NB4 (cell line): Measurements from ENCODE around the gene LRMDA.

ENCODE experiments used
- DNase-seq: peaks from one replicate; pipeline ENCODE4 v3.0.0; 2010; ENCODE audit warnings: low read depth
- H3K4me3 ChIP-seq: one replicate; pipeline ENCODE4 v1.5.1; 2011; ENCODE audit warnings: mild to moderate bottlenecking, low read depth, low read length, moderate library complexity
- CTCF ChIP-seq: IDR thresholded peaks from one replicate; pipeline ENCODE4 v1.5.1; 2012; ENCODE audit warnings: low read depth, low read length
- MYC ChIP-seq: IDR thresholded peaks from 2 replicates; pipeline ENCODE4 v1.6.1; 2011; ENCODE audit warnings: low read depth, low read length
- POLR2A ChIP-seq: IDR thresholded peaks from 2 replicates; pipeline ENCODE4 v1.6.1; 2011; ENCODE audit warnings: mild to moderate bottlenecking; ENCODE audit not compliant: insufficient read length; ENCODE audit errors: extremely low read depth
- TF ChIP-seq, protein P1 (sequence below): IDR thresholded peaks from 2 replicates; pipeline ENCODE4 v1.6.1; 2011; ENCODE audit warnings: low read depth, low read length

Gene LRMDA

GRCh38 chr10:76072384-76072783 is 641.0 kb downstream of the LRMDA start:
- no peak for DNase-seq
- H3K4me3 ChIP-seq: no peak overlapping the region
- TF ChIP-seq CTCF (no peak), POLR2A (no peak), MYC (no peak)
- TF ChIP-seq, protein P1, sequence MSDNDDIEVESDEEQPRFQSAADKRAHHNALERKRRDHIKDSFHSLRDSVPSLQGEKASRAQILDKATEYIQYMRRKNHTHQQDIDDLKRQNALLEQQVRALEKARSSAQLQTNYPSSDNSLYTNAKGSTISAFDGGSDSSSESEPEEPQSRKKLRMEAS: no peak

DNA sequence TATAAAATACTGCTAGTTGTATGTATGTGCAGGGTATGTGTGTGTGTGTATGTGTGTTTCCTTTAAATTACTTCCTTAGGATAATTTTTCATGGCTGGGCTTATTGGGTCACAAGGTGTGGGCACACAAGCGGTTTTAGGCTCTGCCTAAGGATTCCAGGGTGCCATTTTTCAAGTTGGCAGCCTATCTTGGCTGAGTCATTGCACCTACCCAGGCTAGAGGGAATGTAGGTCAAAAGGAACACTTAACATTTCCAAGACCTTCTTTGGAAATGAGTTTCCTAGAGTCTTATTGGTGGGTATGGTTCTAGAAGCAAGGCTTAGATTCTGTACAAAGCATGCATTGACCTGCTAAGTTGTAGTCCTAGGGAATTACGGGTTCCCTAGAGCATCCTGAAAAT is 642.1 kb downstream of the LRMDA start:
- no peak overlapping the region for H3K4me3 ChIP-seq
- DNase-seq: no peak
- no peak for TF ChIP-seq CTCF
- TF ChIP-seq MYC: no peak
- no peak for TF ChIP-seq POLR2A
- TF ChIP-seq, protein P1: no peak

- no peak for DNase-seq
- H3K4me3 ChIP-seq: no peak overlapping the region
- TF ChIP-seq POLR2A: no peak
- TF ChIP-seq CTCF: no peak
- TF ChIP-seq, protein P1: no peak
Observed at GRCh38 chr10:76074659-76075058, 643.2 kb downstream of the LRMDA start.

GRCh38 chr10:76080451-76080850 is 649.0 kb downstream of the LRMDA start:
- no peak for DNase-seq
- TF ChIP-seq POLR2A: no peak
- TF ChIP-seq, protein P1: no peak
- no peak for TF ChIP-seq CTCF
- TF ChIP-seq MYC: no peak

DNA sequence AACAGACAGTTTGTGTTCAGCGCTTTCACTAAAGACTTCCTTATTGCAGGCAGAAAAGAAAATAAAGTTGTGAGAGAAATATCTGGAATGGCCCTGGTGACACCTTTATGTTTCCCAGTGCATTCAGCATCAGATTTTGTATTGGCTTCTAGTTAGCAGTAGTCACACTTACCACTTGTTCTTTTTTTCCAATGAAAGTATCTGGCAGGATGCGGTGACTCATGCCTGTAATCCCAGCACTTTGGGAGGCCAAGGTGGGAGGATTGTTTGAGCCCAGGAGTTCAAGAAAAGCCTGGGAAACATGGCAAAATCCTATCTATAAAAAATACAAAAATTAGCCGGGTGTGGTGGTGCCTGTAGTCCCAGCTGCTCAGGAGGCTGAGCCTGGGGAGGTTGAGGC is 649.6 kb downstream of the LRMDA start:
- no peak for TF ChIP-seq POLR2A
- TF ChIP-seq, protein P1: no peak
- no peak overlapping the region for H3K4me3 ChIP-seq
- no peak for DNase-seq

More at GRCh38 chr10:76080451-76080850, 649.0 kb downstream of the LRMDA start:
- H3K4me3 ChIP-seq: no peak overlapping the region

- DNase-seq: peak; percentile 10
- TF ChIP-seq CTCF (no peak), POLR2A (no peak), MYC (no peak)
- TF ChIP-seq, protein P1: no peak
- H3K4me3 ChIP-seq: no peak overlapping the region
Observed at GRCh38 chr10:76082232-76082631, 650.8 kb downstream of the LRMDA start.
